HEK293T (cell line): ENCODE measurements around the gene MAP2K5.

Experiments
- CTCF ChIA-PET: fragments of 350-600 bp; formaldehyde crosslinking; extraction: SDS; loops from one replicate; lab custom pipeline; 2021; ENCODE audit warnings: antibody characterized with exemption, inconsistent platforms; lab: Yijun Ruan, JAX
- POLR2A ChIA-PET: fragments of 350-600 bp; formaldehyde crosslinking; extraction: SDS; loops from one replicate; lab custom pipeline; 2020; ENCODE audit warnings: antibody characterized with exemption, inconsistent platforms; lab: Yijun Ruan, JAX
- DNase-seq: peaks from one replicate; pipeline ENCODE4 v3.0.0; 2012; ENCODE audit warnings: mixed read lengths; ENCODE audit errors: extremely low spot score
- ARNT ChIP-seq: fragments of 450-650 bp; IDR thresholded peaks from 2 replicates; pipeline ENCODE4 v1.6.1; 2017; ENCODE audit warnings: mild to moderate bottlenecking
- BHLHE40 ChIP-seq: fragments of 450-650 bp; IDR thresholded peaks from 2 replicates; pipeline ENCODE4 v1.6.1; 2016; ENCODE audit warnings: mild to moderate bottlenecking, moderate library complexity, borderline replicate concordance
- CTBP1 ChIP-seq: fragments of 450-650 bp; IDR thresholded peaks from 2 replicates; pipeline ENCODE4 v1.6.1; 2016; ENCODE audit warnings: borderline replicate concordance
- ELF4 ChIP-seq: fragments of 450-650 bp; IDR thresholded peaks from 2 replicates; pipeline ENCODE4 v1.6.1; 2017; ENCODE audit warnings: antibody characterized with exemption
- FOXA1 ChIP-seq: fragments of 450-650 bp; IDR thresholded peaks from 2 replicates; pipeline ENCODE4 v1.6.1; 2016; ENCODE audit warnings: mild to moderate bottlenecking
- FOXK2 ChIP-seq: fragments of 450-650 bp; IDR thresholded peaks from 2 replicates; pipeline ENCODE4 v1.6.1; 2016; ENCODE audit warnings: mild to moderate bottlenecking
- FOXM1 ChIP-seq: fragments of 450-650 bp; IDR thresholded peaks from 2 replicates; pipeline ENCODE4 v1.6.1; 2017; ENCODE audit warnings: mild to moderate bottlenecking, borderline replicate concordance
- HDGF ChIP-seq: fragments of 450-650 bp; IDR thresholded peaks from 2 replicates; pipeline ENCODE4 v1.6.1; 2017; ENCODE audit warnings: antibody characterized with exemption, borderline replicate concordance
- L3MBTL2 ChIP-seq: fragments of 450-650 bp; conservative IDR thresholded peaks from 2 replicates; pipeline ENCODE4 v1.6.1; 2016; ENCODE audit warnings: mild to moderate bottlenecking
- LEF1 ChIP-seq: fragments of 450-650 bp; IDR thresholded peaks from 2 replicates; pipeline ENCODE4 v1.6.1; 2017; ENCODE audit warnings: mild to moderate bottlenecking, borderline replicate concordance
- NFRKB ChIP-seq: fragments of 450-650 bp; IDR thresholded peaks from 2 replicates; pipeline ENCODE4 v1.6.1; 2016; ENCODE audit warnings: mild to moderate bottlenecking, moderate library complexity
- SP1 ChIP-seq: fragments of 450-650 bp; IDR thresholded peaks from 2 replicates; pipeline ENCODE4 v1.6.1; 2017
- SUZ12 ChIP-seq: fragments of 450-650 bp; IDR thresholded peaks from 2 replicates; pipeline ENCODE4 v1.6.1; 2016; ENCODE audit warnings: mild to moderate bottlenecking
- TARDBP ChIP-seq: fragments of 450-650 bp; IDR thresholded peaks from 2 replicates; pipeline ENCODE4 v1.6.1; 2016
- ZNF384 ChIP-seq: fragments of 450-650 bp; IDR thresholded peaks from 2 replicates; pipeline ENCODE4 v1.6.1; 2016
- TF ChIP-seq, protein P1 (sequence below): fragments of 450-650 bp; IDR thresholded peaks from 2 replicates; pipeline ENCODE4 v1.6.1; 2016

The MAP2K5 gene

DNA sequence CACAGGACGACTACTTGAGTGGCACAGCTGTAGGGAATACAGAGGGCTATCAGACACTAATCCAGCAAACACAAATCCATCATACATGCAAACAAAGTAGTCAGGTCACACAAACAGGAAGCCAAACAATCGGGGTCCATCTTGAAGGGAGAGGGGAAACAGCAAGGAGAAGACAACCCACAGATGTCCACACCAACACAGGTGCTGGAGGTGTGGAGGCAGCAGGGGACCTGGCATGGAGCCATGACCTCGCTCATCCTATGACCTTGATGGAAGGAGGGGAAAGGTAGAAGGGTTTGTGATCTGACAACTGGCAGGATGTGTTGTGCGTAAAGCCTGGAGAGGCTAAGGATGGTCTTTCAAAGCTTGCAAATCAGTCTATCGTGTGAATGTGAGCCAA is 242.9 kb downstream of the MAP2K5 start:
- no peak for DNase-seq
- ChIA-PET POLR2A (no interaction called here), CTCF (no interaction called here)
- TF ChIP-seq L3MBTL2 (no peak), HDGF (no peak), ZNF384 (no peak), CTBP1 (no peak), BHLHE40 (no peak), ARNT (no peak), FOXM1 (no peak), ELF4 (no peak)

GRCh38 chr15:67786646-67787045 is 244.1 kb downstream of the MAP2K5 start:
- TF ChIP-seq LEF1 (no peak), CTBP1 (no peak), ARNT (no peak), ZNF384 (no peak), SP1 (no peak), FOXK2 (no peak), FOXA1 (no peak), FOXM1 (no peak), TARDBP (no peak), NFRKB (no peak), BHLHE40 (no peak), HDGF (no peak), ELF4 (no peak), SUZ12 (no peak)
- TF ChIP-seq, protein P1, sequence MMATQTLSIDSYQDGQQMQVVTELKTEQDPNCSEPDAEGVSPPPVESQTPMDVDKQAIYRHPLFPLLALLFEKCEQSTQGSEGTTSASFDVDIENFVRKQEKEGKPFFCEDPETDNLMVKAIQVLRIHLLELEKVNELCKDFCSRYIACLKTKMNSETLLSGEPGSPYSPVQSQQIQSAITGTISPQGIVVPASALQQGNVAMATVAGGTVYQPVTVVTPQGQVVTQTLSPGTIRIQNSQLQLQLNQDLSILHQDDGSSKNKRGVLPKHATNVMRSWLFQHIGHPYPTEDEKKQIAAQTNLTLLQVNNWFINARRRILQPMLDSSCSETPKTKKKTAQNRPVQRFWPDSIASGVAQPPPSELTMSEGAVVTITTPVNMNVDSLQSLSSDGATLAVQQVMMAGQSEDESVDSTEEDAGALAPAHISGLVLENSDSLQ = no peak
- no peak for DNase-seq
- POLR2A ChIA-PET = no interaction called here
- CTCF ChIA-PET = no interaction called here

- ChIA-PET CTCF (no interaction called here), POLR2A (no interaction called here)
- no peak for TF ChIP-seq TARDBP
- DNase-seq = no peak
Observed at GRCh38 chr15:67788986-67789385, 246.5 kb downstream of the MAP2K5 start.

DNA sequence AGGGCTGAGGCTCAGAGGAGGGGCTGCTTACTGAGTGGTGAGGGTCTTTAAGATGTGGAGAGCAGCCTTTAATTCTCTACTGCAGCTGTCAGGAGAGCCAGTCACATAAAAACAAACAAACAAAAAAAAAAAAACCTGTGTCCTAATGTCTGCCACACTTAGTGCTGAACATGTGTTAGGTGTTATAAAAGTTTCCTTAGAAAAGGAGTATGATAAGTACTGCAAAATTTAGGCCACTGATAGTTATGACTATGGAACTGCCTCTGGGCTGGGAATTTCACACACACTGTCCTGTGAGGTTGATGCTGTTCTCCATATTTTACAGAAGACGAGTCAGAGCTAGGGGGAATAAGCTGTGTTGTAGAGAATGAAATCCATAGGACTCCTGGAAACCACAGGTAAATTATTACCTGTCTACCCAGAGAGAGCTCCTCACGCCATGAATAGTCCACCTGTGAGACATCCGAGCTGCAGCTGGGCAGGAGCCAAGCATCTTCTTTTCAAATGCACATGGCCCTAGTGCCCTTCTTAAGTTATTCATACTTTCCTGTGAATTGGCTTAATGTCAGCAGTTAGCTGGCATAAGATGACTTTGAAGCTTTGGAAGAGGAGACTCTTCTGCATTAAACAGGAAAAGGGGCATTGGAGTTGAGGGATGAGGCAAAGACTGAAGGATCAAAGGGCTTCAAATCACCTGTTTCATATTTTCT is 248.3 kb downstream of the MAP2K5 start:
- DNase-seq = no peak
- TF ChIP-seq FOXK2 = no peak
- TF ChIP-seq BHLHE40 = no peak
- no peak for TF ChIP-seq CTBP1
- TF ChIP-seq LEF1 = no peak
- TF ChIP-seq FOXA1 = no peak
- TF ChIP-seq TARDBP = no peak
- no peak for TF ChIP-seq ELF4
- no peak for TF ChIP-seq L3MBTL2
- ChIA-PET POLR2A (interaction anchor here (0.9 to 2.0 kb wide), 2 partner anchors 11 to 34 kb away, joined by 3 to 11 read pairs; no protein-coding TSS in a partner anchor), CTCF (interaction anchor here (1.1 kb wide), 1 partner anchor 8 kb away, joined by 3 read pairs; no protein-coding TSS in a partner anchor)

DNA sequence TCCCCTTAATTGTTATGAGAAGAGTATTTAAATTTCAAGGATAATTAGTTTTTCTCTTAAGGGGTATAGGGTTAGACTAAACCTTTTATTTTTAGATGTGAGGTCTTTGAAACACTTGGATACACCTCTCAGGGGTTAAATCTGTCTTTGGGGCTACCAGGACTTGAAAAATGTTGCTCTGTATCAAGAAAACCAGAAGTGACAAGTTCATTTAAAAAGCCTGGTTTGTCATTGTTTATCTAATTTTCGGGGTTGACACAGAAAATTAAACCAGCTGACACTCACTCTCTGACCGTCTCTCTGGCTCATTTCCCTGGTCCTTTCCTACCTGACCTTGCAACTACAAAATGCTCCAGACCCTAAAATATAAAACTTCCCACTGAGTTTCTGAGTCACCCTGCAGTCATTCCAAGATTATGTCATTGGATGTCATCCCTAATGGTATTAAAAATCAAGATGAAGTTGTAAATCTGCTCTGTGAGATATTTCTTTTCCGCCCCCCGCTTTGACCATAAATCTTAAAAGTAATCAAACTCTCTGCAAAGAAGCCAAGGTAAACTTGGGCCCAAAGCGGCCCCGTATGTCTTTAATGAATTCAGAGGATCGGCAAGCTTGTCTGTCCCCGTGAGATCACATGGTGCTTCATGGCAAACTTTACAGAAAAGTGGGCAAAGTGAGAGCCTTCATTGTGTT is 249.9 kb downstream of the MAP2K5 start:
- ChIA-PET POLR2A (interaction anchor here (0.8 to 1.5 kb wide), 3 partner anchors 13 to 272 kb away, joined by 3 to 6 read pairs (median 4); partner anchors contain the start of gene MAP2K5), CTCF (interaction anchor here (1.4 kb wide), 1 partner anchor 193 kb away, joined by 5 read pairs; no protein-coding TSS in a partner anchor)

GRCh38 chr15:67794832-67795574 is 252.5 kb downstream of the MAP2K5 start:
- no peak for TF ChIP-seq L3MBTL2
- TF ChIP-seq, protein P1 = no peak
- no peak for TF ChIP-seq ARNT
- TF ChIP-seq SUZ12 = no peak
- TF ChIP-seq FOXK2 = no peak
- TF ChIP-seq FOXA1 = no peak
- no peak for TF ChIP-seq FOXM1
- no peak for TF ChIP-seq SP1
- TF ChIP-seq NFRKB = no peak
- no peak for TF ChIP-seq LEF1
- TF ChIP-seq HDGF = no peak
- TF ChIP-seq TARDBP = no peak
- TF ChIP-seq BHLHE40 = no peak
- no peak for TF ChIP-seq ZNF384
- TF ChIP-seq ELF4 = no peak
- TF ChIP-seq CTBP1 = no peak
- DNase-seq = no peak
- ChIA-PET CTCF (no interaction called here), POLR2A (no interaction called here)

More for the DNA sequence above, 249.9 kb downstream of the MAP2K5 start:
- peak; percentile 55 for DNase-seq
- TF ChIP-seq LEF1 (peak; percentile 88; the same call in 1 of the 2 replicates), ZNF384 (no peak), FOXM1 (no peak), SP1 (no peak), FOXK2 (peak; percentile 58; the same call in 1 of the 2 replicates), CTBP1 (peak; percentile 98), TARDBP (no peak), ARNT (peak; percentile 63; the same call in 1 of the 2 replicates)
- TF ChIP-seq, protein P1 = peak; percentile 97
